ENCODE measurements around the gene MOB3A.

Gene MOB3A

GRCh38 chr19:2026770-2027169 is 69.4 kb downstream of the MOB3A start:
- TF ChIP-seq CTCF (IDR thresholded peaks at IDR 0.05; ENCODE audit: extremely low read depth, insufficient read depth, missing control alignments) = no peak
- in situ Hi-C loops (cut with MboI; ENCODE audit: low pct_unique_long_range_greater_than_20kb, low sequenced_read_pairs, unreplicated experiment) = no loop called here
- DNase-seq (ENCODE audit: low spot score) = no peak

- in situ Hi-C loops (cut with MboI; ENCODE audit: low pct_unique_long_range_greater_than_20kb, low sequenced_read_pairs, unreplicated experiment) = no loop called here
- TF ChIP-seq CTCF (IDR thresholded peaks at IDR 0.05; ENCODE audit: extremely low read depth, insufficient read depth, missing control alignments) = no peak
- DNase-seq (ENCODE audit: low spot score) = no peak
Measured at GRCh38 chr19:2022289-2022688, 73.8 kb downstream of the MOB3A start.

- in situ Hi-C loops (cut with MboI; ENCODE audit: low pct_unique_long_range_greater_than_20kb, low sequenced_read_pairs, unreplicated experiment) = no loop called here
- TF ChIP-seq CTCF (IDR thresholded peaks at IDR 0.05; ENCODE audit: extremely low read depth, insufficient read depth, missing control alignments) = no peak
- no peak for DNase-seq (ENCODE audit: low spot score)
Measured at GRCh38 chr19:2021453-2022140, 74.5 kb downstream of the MOB3A start.
